ENCODE data around the gene UNC5A.

UNC5A gene

DNA sequence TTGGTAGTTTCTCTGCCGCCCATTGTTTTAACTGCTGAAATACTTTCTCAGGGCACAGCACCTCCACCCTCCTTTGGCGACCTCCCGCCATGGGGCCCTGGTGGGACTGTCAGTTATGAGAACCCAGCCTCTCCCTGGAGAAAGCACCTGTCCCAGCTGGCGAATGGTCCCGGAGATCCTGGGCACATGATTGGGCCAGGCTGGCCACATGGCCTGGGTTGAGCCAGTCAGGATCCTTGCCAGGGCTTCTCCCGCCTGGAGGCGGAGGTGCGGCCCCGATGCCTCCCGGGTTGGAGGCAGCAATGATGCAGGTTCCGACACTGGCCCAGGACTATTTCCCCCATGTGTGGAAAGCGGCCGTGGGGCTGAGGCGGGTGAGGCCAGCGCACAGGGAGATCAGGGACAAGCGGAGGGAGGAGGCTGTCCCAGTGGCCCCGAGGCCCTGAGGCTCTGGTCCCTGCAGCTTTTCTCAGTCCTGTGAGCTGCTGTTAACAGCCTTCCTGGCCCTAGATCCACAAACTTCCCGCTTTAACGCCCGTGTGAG, 13.6 kb downstream of the UNC5A start:
- no peaks in the 10 kb centered on the region for H3K9me3 ChIP-seq (ENCODE audit: control insufficient read depth, low read length)
- peaks cover 4% of the 10 kb centered on the region for H3K4me1 ChIP-seq (ENCODE audit: control insufficient read depth, insufficient read depth, low read length, poor library complexity, severe bottlenecking)
- no peak overlapping the region for H3K4me3 ChIP-seq (ENCODE audit: extremely low read depth, insufficient read depth, low read length, poor library complexity, severe bottlenecking)
- H3K27ac ChIP-seq (ENCODE audit: low read depth, low read length, severe bottlenecking), result no peak overlapping the region
- 72 to 73% methylated on average over 20 of the region's 20 CpGs for WGBS, 2 experiments (ENCODE audit: insufficient coverage in 2 of 2)
- no peaks in the 10 kb centered on the region for H3K36me3 ChIP-seq (ENCODE audit: control insufficient read depth, insufficient read depth, low read length)

- no peak overlapping the region for H3K4me3 ChIP-seq (ENCODE audit: extremely low read depth, insufficient read depth, low read length, poor library complexity, severe bottlenecking)
- H3K9me3 ChIP-seq (ENCODE audit: control insufficient read depth, low read length), result no peaks in the 10 kb centered on the region
- H3K4me1 ChIP-seq (ENCODE audit: control insufficient read depth, insufficient read depth, low read length, poor library complexity, severe bottlenecking), result peaks cover 4% of the 10 kb centered on the region
- H3K36me3 ChIP-seq (ENCODE audit: control insufficient read depth, insufficient read depth, low read length), result no peaks in the 10 kb centered on the region
- WGBS, 2 experiments (ENCODE audit: insufficient coverage in 2 of 2), result 88 to 92% methylated on average over 2 to 5 of the region's 5 CpGs
- no peak overlapping the region for H3K27ac ChIP-seq (ENCODE audit: low read depth, low read length, severe bottlenecking)
These were observed 14.2 kb downstream of the UNC5A start for GRCh38 chr5:176824604-176825003.

- peaks cover 4% of the 10 kb centered on the region for H3K4me1 ChIP-seq (ENCODE audit: control insufficient read depth, insufficient read depth, low read length, poor library complexity, severe bottlenecking)
- H3K36me3 ChIP-seq (ENCODE audit: control insufficient read depth, insufficient read depth, low read length), result no peaks in the 10 kb centered on the region
- H3K9me3 ChIP-seq (ENCODE audit: control insufficient read depth, low read length), result no peaks in the 10 kb centered on the region
- H3K4me3 ChIP-seq (ENCODE audit: extremely low read depth, insufficient read depth, low read length, poor library complexity, severe bottlenecking), result no peak overlapping the region
- H3K27ac ChIP-seq (ENCODE audit: low read depth, low read length, severe bottlenecking), result no peak overlapping the region
- WGBS, 2 experiments (ENCODE audit: insufficient coverage in 2 of 2), result 87 to 91% methylated on average over 9 of the region's 9 CpGs
These were observed 14.9 kb downstream of the UNC5A start for GRCh38 chr5:176825234-176825633.

GRCh38 chr5:176825957-176826356, 15.6 kb downstream of the UNC5A start:
- peaks cover 4% of the 10 kb centered on the region for H3K4me1 ChIP-seq (ENCODE audit: control insufficient read depth, insufficient read depth, low read length, poor library complexity, severe bottlenecking)
- WGBS, 2 experiments (ENCODE audit: insufficient coverage in 2 of 2), result 80 to 89% methylated on average over 2 of the region's 4 CpGs
- H3K4me3 ChIP-seq (ENCODE audit: extremely low read depth, insufficient read depth, low read length, poor library complexity, severe bottlenecking), result no peak overlapping the region
- H3K27ac ChIP-seq (ENCODE audit: low read depth, low read length, severe bottlenecking), result no peak overlapping the region
- no peaks in the 10 kb centered on the region for H3K36me3 ChIP-seq (ENCODE audit: control insufficient read depth, insufficient read depth, low read length)
- H3K9me3 ChIP-seq (ENCODE audit: control insufficient read depth, low read length), result no peaks in the 10 kb centered on the region

- Histone ChIP-seq H3K4me1 (ENCODE audit: control insufficient read depth, insufficient read depth, low read length, poor library complexity, severe bottlenecking) (no peaks in the 10 kb centered on the region), H3K27ac (ENCODE audit: low read depth, low read length, severe bottlenecking) (no peak overlapping the region), H3K9me3 (ENCODE audit: control insufficient read depth, low read length) (no peaks in the 10 kb centered on the region), H3K36me3 (ENCODE audit: control insufficient read depth, insufficient read depth, low read length) (no peaks in the 10 kb centered on the region), H3K4me3 (ENCODE audit: extremely low read depth, insufficient read depth, low read length, poor library complexity, severe bottlenecking) (no peak overlapping the region)
- WGBS, 2 experiments (ENCODE audit: insufficient coverage in 2 of 2), result 82 to 87% methylated on average over 5 to 6 of the region's 14 CpGs
These were observed 17.5 kb downstream of the UNC5A start for GRCh38 chr5:176827736-176828414.

DNA sequence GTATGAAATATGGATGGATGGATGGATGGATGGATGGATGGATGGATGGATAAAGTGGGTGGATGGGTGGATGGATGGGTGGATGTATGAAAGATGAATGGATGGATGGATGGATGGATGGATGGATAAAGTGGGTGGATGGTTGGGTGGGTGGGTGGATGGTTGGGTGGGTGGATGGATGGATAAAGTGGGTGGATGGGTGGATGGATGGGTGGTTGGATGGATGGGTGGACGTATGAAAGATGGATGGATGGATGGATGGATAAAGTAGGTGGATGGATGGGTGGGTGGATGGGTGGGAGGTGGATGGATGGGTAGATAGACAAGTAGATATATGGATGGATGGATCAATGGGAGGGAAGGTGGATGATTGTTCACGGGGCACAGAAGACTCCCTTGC, 19.0 kb downstream of the UNC5A start:
- Histone ChIP-seq H3K4me1 (ENCODE audit: control insufficient read depth, insufficient read depth, low read length, poor library complexity, severe bottlenecking) (no peaks in the 10 kb centered on the region), H3K36me3 (ENCODE audit: control insufficient read depth, insufficient read depth, low read length) (no peaks in the 10 kb centered on the region), H3K27ac (ENCODE audit: low read depth, low read length, severe bottlenecking) (no peak overlapping the region), H3K4me3 (ENCODE audit: extremely low read depth, insufficient read depth, low read length, poor library complexity, severe bottlenecking) (no peak overlapping the region), H3K9me3 (ENCODE audit: control insufficient read depth, low read length) (no peaks in the 10 kb centered on the region)
- 77 to 80% methylated on average over 1 of the region's 2 CpGs for WGBS, 2 experiments (ENCODE audit: insufficient coverage in 2 of 2)

- H3K4me1 ChIP-seq (ENCODE audit: control insufficient read depth, insufficient read depth, low read length, poor library complexity, severe bottlenecking), result no peaks in the 10 kb centered on the region
- no peaks in the 10 kb centered on the region for H3K9me3 ChIP-seq (ENCODE audit: control insufficient read depth, low read length)
- WGBS, 2 experiments (ENCODE audit: insufficient coverage in 2 of 2), result 83 to 100% methylated on average over 1 to 15 of the region's 23 CpGs
- no peaks in the 10 kb centered on the region for H3K36me3 ChIP-seq (ENCODE audit: control insufficient read depth, insufficient read depth, low read length)
- no peak overlapping the region for H3K27ac ChIP-seq (ENCODE audit: low read depth, low read length, severe bottlenecking)
- H3K4me3 ChIP-seq (ENCODE audit: extremely low read depth, insufficient read depth, low read length, poor library complexity, severe bottlenecking), result no peak overlapping the region
These were observed 20.1 kb downstream of the UNC5A start for GRCh38 chr5:176830422-176830994.

DNA sequence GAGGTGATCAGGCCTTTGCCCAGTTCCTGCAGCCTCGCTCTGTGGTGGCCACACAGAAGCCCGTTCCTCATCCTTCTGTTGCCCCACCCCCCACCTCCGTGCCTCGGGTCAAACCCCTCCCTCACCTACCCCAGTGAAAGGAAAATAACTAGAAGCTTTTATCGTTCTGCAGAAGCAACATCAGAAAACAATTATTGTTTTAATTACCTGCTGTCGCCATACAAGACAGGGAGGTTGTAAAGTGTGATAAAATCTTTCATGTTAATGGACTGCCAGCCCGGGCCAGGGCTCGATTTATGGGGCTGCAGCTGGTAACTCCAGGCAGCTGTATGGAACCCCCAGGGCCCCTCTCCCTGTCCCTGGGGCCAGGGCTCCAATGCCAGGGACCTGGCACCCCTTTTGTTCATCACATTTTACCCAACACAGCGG, 20.6 kb downstream of the UNC5A start:
- Histone ChIP-seq H3K36me3 (ENCODE audit: control insufficient read depth, insufficient read depth, low read length) (no peaks in the 10 kb centered on the region), H3K27ac (ENCODE audit: low read depth, low read length, severe bottlenecking) (no peak overlapping the region), H3K4me1 (ENCODE audit: control insufficient read depth, insufficient read depth, low read length, poor library complexity, severe bottlenecking) (peaks cover under 1% of the 10 kb centered on the region), H3K4me3 (ENCODE audit: extremely low read depth, insufficient read depth, low read length, poor library complexity, severe bottlenecking) (no peak overlapping the region), H3K9me3 (ENCODE audit: control insufficient read depth, low read length) (no peaks in the 10 kb centered on the region)
- 67 to 72% methylated on average over 4 to 6 of the region's 9 CpGs for WGBS, 2 experiments (ENCODE audit: insufficient coverage in 2 of 2)

DNA sequence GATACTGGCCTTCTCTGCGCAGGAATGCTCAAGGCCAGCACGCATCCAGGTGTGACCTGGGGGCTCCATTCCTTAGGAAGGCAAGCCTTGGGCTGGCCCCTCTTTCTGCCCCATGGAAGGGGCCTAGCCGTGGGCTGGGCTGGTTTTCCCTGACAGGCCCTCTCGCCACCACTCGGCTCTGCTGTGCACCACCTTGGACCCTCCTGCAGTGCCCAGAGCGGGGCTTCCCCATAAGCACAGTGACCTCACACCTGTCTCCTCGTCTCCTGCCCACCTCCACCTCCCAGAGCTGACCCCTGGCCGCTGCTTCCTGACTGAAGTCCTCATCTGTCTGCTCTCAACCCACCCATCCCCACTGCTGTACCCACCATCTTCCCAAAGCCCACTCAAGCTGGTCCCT, 21.1 kb downstream of the UNC5A start:
- Histone ChIP-seq H3K4me3 (ENCODE audit: extremely low read depth, insufficient read depth, low read length, poor library complexity, severe bottlenecking) (no peak overlapping the region), H3K27ac (ENCODE audit: low read depth, low read length, severe bottlenecking) (no peak overlapping the region), H3K4me1 (ENCODE audit: control insufficient read depth, insufficient read depth, low read length, poor library complexity, severe bottlenecking) (peaks cover 4% of the 10 kb centered on the region), H3K9me3 (ENCODE audit: control insufficient read depth, low read length) (no peaks in the 10 kb centered on the region), H3K36me3 (ENCODE audit: control insufficient read depth, insufficient read depth, low read length) (no peaks in the 10 kb centered on the region)
- WGBS, 2 experiments (ENCODE audit: insufficient coverage in 2 of 2), result 76 to 86% methylated on average over 7 to 8 of the region's 8 CpGs

DNA sequence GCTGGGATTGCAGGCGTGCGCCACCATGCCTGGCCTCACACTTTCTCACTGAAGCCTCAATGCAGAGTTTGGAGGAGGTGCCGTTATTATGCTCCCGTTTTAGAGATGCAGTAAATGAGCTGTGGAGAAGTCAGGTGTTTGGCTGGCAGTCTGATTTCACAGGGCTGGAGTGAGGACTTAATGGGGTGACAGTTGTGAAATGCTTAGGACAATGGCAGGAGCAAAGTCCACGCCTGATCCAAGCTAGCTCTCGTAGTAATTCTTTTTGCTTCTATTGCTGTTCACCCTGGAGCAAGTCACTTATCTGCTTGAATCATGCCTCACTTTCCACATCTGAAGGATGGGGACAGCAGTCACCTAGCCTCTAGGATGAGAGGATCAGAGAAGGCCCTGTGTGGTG, 21.8 kb downstream of the UNC5A start:
- WGBS, 2 experiments (ENCODE audit: insufficient coverage in 2 of 2), result 88 to 91% methylated on average over 3 to 6 of the region's 6 CpGs
- Histone ChIP-seq H3K36me3 (ENCODE audit: control insufficient read depth, insufficient read depth, low read length) (no peaks in the 10 kb centered on the region), H3K27ac (ENCODE audit: low read depth, low read length, severe bottlenecking) (no peak overlapping the region), H3K9me3 (ENCODE audit: control insufficient read depth, low read length) (no peaks in the 10 kb centered on the region), H3K4me3 (ENCODE audit: extremely low read depth, insufficient read depth, low read length, poor library complexity, severe bottlenecking) (no peak overlapping the region), H3K4me1 (ENCODE audit: control insufficient read depth, insufficient read depth, low read length, poor library complexity, severe bottlenecking) (peaks cover 4% of the 10 kb centered on the region)

DNA sequence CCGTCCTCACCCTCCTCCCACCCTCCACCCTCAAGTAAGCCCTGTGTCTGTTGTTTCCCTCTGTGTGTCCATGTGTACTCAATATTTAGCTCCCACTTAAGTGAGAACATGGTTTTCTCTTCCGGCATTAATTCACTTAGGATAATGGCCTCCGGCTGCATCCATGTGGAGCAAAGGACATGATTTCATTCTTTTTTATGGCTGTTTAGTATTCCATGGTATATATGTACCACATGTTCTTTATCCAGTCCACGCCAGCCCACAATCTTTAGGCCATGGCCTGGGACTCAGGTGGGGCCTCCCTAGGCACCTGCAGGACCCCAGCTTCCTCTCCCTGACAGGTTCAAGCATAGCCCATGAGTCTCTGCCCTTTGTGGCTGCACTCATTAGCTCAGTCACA, 22.9 kb downstream of the UNC5A start:
- H3K9me3 ChIP-seq (ENCODE audit: control insufficient read depth, low read length), result no peaks in the 10 kb centered on the region
- no peak overlapping the region for H3K4me3 ChIP-seq (ENCODE audit: extremely low read depth, insufficient read depth, low read length, poor library complexity, severe bottlenecking)
- no peaks in the 10 kb centered on the region for H3K36me3 ChIP-seq (ENCODE audit: control insufficient read depth, insufficient read depth, low read length)
- WGBS, 2 experiments (ENCODE audit: insufficient coverage in 2 of 2), result 80 to 86% methylated on average over 3 to 4 of the region's 4 CpGs
- H3K4me1 ChIP-seq (ENCODE audit: control insufficient read depth, insufficient read depth, low read length, poor library complexity, severe bottlenecking), result peaks cover 4% of the 10 kb centered on the region
- H3K27ac ChIP-seq (ENCODE audit: low read depth, low read length, severe bottlenecking), result no peak overlapping the region
